ENCODE measurements around the gene BRD4. TPM values are rescaled to one million over a fixed set of nuclear protein-coding genes. Genes with fewer than 3 reads are reported as not detected.
A peak's percentile ranks its signal among the peaks of the same experiment; 100 is the strongest.

The BRD4 gene
- total RNA-seq, 1 donor from 2014 or later: 104 TPM

DNA sequence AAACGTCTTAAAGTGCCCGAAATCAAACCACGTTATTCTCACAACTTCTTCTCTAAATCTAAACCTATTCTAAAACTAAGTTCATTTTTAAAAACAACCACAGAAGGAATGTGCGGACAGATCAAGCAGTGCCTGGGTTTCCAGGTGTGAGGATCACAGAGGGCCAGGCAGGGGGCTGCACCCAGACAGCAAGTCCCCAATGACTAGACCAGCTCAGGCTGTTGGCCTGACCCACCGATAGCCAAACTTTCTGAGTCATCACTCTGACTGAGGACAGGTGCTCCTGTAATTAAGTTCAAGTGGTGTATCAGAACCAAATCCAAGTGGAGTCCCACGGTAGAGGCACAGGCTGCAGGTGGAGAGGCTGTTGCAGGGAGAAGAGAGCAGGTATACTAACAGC, 62.5 kb downstream of the BRD4 start:
- peak overlapping the region; percentile 18 for H3K27ac ChIP-seq
- DNase-seq (no peak), ATAC-seq (no peak)

DNA sequence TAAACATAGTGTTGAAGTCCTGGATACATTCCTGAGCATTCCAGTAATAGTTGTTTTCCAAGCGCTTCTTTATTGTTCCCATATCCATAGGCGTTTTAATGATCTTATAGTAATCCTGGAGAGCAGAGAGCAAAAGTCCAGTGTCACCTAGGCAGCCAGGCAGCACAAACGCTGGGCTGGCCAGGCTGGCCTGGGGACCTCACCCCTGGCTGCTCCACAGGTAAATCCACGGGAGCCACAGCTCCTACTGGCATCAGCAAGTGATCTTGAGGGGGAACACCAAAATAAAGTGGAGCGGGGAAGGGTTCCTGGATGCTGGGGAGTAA, 63.4 kb downstream of the BRD4 start:
- H3K4me3 ChIP-seq: no peak overlapping the region
- H3K9me3 ChIP-seq: no peaks in the 10 kb centered on the region
- H3K4me1 ChIP-seq: peaks cover 70% of the 10 kb centered on the region
- TF ChIP-seq CTCF (IDR thresholded peaks at IDR 0.05): no peak
- no peak for ATAC-seq
- no peak overlapping the region for H3K27ac ChIP-seq
- H3K27me3 ChIP-seq (ENCODE audit: low read depth): no peaks in the 10 kb centered on the region
- no peak for DNase-seq
- intact Hi-C loops (cut with DNase I): no loop called here
- H3K36me3 ChIP-seq: peaks cover 90% of the 10 kb centered on the region

More for the DNA sequence above, 62.5 kb downstream of the BRD4 start:
- Histone ChIP-seq H3K27me3 (ENCODE audit: low read depth) (no peaks in the 10 kb centered on the region), H3K4me1 (peaks cover 70% of the 10 kb centered on the region), H3K4me3 (no peak overlapping the region), H3K36me3 (peaks cover 81% of the 10 kb centered on the region), H3K9me3 (no peaks in the 10 kb centered on the region)
- TF ChIP-seq CTCF (IDR thresholded peaks at IDR 0.05): no peak
- intact Hi-C loops (cut with DNase I): no loop called here

GRCh38 chr19:15268192-15268927, 64.0 kb downstream of the BRD4 start:
- Histone ChIP-seq H3K9me3 (no peaks in the 10 kb centered on the region), H3K4me1 (peaks cover 68% of the 10 kb centered on the region), H3K27me3 (ENCODE audit: low read depth) (no peaks in the 10 kb centered on the region), H3K27ac (no peak overlapping the region), H3K36me3 (peaks cover 95% of the 10 kb centered on the region), H3K4me3 (no peak overlapping the region)
- DNase-seq (no peak), ATAC-seq (no peak)
- intact Hi-C loops (cut with DNase I): no loop called here
- TF ChIP-seq CTCF (IDR thresholded peaks at IDR 0.05): no peak

- Histone ChIP-seq H3K4me1 (peaks cover 57% of the 10 kb centered on the region), H3K27ac (peak overlapping the region; percentile 67), H3K9me3 (no peaks in the 10 kb centered on the region), H3K4me3 (no peak overlapping the region), H3K27me3 (ENCODE audit: low read depth) (no peaks in the 10 kb centered on the region), H3K36me3 (peaks cover 97% of the 10 kb centered on the region)
- intact Hi-C loops (cut with DNase I): no loop called here
- no peak for TF ChIP-seq CTCF (IDR thresholded peaks at IDR 0.05)
- no peak for ATAC-seq
- no peak for DNase-seq
These were observed 65.7 kb downstream of the BRD4 start for GRCh38 chr19:15266683-15267082.

- no peak for TF ChIP-seq CTCF (IDR thresholded peaks at IDR 0.05)
- Histone ChIP-seq H3K4me1 (peaks cover 57% of the 10 kb centered on the region), H3K4me3 (no peak overlapping the region), H3K36me3 (peaks cover 97% of the 10 kb centered on the region), H3K27me3 (ENCODE audit: low read depth) (no peaks in the 10 kb centered on the region), H3K27ac (peak overlapping the region; percentile 67), H3K9me3 (no peaks in the 10 kb centered on the region)
- ATAC-seq (peak; percentile 73 to 78), DNase-seq (peak; percentile 79)
- intact Hi-C loops (cut with DNase I): no loop called here
These were observed 66.5 kb downstream of the BRD4 start for GRCh38 chr19:15265850-15266248.

Data from lower lobe of right lung (tissue), 2 donors.